ENCODE data around the gene CLIC5.

The CLIC5 gene

GRCh38 chr6:45959534-45960145 is 56.0 kb downstream of the CLIC5 start:
- peak; percentile 81 for DNase-seq

DNA sequence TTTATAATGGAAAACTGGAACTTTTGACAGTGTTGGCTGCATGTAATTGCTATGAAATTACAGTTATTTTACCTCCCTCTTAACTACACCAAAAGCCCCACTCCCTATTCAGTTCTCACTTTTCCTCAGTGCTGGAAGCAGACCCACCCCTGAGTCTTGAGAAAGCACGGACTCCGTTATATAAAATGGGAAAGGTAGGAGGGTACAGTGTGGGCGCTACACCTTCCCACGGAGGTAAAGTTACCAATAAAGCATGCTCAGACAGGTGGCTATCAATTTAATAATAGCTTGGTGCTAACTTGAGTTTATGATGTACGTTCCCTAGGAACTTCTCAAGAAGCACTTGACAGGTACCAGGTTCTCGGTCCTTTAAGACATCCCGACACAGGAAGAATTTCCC is 59.0 kb downstream of the CLIC5 start:
- DNase-seq = no peak

DNA sequence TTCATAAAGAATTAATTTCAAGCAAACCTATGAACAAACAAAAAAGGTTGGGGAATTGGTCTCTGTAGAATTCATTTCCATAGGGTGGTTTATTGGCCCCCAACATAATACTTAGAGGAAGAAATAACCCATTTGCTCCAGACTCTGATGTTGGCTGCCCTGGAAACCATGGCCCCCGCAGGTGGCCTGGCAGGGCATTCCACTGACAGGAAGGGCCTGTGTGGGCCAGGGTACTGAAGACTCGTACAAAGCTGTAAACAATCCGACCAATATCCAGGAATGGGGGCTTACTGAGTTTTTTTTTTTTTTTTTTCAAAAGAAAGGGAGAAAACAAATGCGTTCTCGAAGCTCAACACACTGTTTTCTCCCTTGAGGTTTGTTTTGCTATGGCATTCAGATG is 59.5 kb downstream of the CLIC5 start:
- DNase-seq = no peak

GRCh38 chr6:45955597-45955996 is 60.1 kb downstream of the CLIC5 start:
- DNase-seq = no peak

DNA sequence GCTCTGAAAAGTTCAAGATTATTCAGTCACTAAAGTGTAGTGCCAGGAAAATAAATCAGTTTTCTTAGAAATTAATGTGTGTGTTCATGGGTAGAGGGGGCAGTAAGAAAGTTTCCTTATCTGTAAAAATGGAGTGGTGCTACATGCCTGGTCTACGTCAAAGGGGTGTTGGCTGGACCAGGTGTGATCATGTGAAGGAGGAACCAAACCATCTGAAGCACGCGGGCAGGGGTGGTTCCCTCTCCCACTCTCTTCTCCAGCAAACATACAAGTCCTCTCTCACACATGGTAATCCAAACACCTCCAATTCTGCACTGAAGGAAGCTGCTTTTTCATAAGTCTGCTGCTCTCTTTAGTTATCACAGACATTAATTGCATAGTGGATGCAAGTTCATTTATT is 63.1 kb downstream of the CLIC5 start:
- DNase-seq = no peak

DNA sequence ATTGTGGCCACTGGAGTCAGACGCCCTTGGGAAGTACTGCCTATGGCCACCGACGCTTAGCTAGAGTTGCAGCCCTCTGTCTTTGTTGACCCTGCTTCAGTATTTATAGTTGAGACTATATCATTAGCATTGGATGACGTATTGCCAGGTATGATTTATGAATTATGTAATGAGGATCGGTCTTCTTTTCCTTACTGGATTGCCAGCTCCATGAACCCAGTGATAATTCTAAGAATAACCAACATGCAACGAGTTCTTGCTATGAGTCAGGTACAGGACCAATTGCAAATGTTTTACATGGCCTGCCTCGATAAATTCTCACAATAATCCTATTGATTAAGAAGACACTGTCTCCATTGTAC is 63.5 kb downstream of the CLIC5 start:
- DNase-seq = no peak

- DNase-seq = no peak
Observed at GRCh38 chr6:45951321-45952167, 64.1 kb downstream of the CLIC5 start.

- DNase-seq = no peak
Observed at GRCh38 chr6:45949256-45949655, 66.4 kb downstream of the CLIC5 start.

DNA sequence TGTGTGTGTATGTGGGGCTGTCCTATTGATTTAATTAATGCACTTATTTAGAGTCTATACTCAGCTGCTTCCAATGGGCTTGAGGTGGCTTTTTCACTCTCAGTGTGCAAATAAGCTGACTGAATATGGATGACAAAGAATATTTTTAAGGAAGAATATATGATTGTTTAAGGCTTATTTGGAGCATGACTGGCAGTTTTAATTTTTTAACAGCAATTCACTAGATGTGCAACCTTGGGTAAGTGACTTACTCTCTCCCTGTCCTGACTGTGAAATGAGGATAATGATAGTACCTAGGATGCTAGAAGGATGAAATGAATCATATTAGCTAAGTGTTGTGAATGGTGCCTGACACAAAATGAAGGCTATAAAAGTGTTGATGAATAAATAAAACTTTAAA is 67.9 kb downstream of the CLIC5 start:
- DNase-seq = no peak

- DNase-seq = no peak
Observed at GRCh38 chr6:45946887-45947286, 68.8 kb downstream of the CLIC5 start.

- DNase-seq = peak; percentile 25
Observed at GRCh38 chr6:45946352-45946751, 69.3 kb downstream of the CLIC5 start.

DNA sequence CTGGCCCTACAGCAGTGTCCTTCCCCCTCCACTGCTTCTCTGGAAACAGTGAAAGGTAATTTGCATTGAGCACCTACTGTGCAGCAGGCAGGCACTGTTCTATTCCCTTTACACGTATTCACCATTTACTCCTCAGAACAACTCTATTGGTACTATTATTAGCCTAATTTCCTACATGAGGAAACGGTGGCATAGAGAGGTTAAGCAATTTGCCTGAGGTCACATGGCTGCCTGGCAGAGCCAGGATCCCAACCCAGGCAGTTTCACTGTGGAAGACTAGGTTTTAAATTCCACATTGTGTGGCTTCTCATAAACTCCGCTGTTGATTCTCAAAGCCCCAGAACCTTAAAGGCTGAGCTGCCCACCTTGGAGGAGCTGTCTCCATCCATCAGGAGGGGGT is 72.7 kb downstream of the CLIC5 start:
- no peak for DNase-seq

DNA sequence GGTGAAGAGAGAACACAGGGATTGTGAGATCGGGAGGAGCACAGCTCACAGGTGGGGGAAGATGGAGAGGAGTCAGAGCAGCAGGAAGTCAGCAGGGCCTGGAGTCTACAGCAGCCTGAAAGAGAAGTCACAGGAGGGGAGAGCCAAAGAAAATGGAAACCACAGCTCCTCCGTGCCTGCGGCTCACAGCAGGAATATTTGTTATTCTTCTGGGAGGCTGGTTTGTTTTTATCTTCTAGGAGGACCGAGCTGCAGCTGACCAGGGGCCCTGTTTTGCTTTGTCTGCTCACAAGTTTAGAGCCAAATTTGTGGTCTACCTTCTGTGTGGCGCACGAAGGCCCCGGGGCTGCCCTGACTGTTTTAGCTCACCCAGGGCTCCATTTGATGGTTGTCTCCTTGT is 81.8 kb downstream of the CLIC5 start:
- no peak for DNase-seq

DNA sequence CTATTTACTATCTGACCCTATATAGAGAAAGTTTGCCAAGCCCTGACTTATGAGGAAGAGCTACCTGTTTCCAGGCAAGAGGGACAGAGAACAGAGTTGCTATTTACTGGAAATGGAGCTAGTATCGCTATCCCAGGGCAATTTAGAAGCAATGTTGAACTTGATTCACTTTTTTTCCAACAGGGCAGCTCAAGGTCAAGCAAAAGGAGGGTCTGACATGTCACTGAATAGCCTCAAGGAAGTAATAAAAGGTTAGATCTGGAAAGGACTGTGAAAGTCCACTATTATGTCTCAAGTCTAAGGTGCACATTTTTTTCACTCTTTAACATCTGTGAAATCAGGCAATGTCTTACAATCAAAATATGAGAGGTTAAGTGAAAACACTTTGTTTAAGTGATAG is 84.4 kb downstream of the CLIC5 start:
- DNase-seq = no peak

GRCh38 chr6:45930420-45931040 is 85.1 kb downstream of the CLIC5 start:
- DNase-seq = peak; percentile 78

- DNase-seq = no peak
Observed at GRCh38 chr6:45929421-45930361, 86.0 kb downstream of the CLIC5 start.

DNA sequence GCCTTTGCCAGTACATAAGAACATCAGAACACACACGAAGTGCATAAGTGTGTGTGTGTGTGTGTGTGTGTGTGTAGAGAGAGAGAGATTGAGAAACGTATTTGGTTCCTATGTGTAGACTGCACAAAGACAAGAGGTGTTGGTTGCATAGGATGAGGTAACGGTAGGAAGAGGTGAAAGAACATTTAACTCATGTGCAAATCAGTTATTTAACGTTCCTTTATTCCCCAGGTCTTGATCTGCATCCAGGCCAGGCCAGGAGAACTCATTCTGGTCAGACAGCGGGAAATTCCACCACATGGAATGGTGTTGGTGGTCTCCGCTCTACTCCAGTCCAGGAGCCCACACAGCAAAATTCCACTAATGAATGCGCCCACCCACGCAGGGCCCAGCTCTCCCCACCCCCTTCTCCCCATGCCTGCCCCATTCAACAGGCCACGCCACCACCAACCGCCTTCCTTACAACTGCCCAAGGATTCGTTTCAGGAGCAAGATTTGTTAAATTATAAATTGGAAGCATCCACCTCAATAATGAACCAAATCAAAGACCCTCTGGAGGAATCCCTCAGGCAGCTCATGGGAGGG is 86.8 kb downstream of the CLIC5 start:
- DNase-seq = no peak

GRCh38 chr6:45927421-45928320 is 88.0 kb downstream of the CLIC5 start:
- no peak for DNase-seq

GRCh38 chr6:45926423-45926822 is 89.2 kb downstream of the CLIC5 start:
- DNase-seq = peak; percentile 14

DNA sequence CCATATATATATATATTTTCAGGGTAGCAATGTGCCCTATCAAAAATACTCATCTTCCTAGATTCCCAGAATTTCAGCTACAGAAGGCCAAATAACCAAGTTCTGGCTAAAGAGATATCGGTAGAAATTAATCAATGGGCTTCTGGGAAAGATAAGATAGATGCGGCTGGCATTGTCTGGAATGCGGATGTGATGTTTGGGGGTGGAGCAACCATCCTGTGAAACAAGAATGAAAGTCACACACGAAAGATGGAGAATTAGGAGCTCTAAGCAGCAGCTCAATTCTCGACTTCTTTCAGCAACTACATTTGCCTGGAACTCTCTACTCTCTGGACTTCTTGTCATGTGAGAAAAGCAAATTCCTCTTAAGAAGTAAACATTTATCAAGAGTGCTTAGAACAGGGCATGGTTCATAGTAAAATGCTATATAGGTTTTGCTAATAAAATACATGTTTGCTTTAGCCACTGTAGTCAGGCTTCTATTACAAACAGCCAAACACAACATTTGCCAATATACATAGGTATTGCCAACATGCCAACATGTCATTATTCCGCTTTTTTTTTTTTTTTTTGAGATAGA is 90.8 kb downstream of the CLIC5 start:
- DNase-seq = no peak

DNA sequence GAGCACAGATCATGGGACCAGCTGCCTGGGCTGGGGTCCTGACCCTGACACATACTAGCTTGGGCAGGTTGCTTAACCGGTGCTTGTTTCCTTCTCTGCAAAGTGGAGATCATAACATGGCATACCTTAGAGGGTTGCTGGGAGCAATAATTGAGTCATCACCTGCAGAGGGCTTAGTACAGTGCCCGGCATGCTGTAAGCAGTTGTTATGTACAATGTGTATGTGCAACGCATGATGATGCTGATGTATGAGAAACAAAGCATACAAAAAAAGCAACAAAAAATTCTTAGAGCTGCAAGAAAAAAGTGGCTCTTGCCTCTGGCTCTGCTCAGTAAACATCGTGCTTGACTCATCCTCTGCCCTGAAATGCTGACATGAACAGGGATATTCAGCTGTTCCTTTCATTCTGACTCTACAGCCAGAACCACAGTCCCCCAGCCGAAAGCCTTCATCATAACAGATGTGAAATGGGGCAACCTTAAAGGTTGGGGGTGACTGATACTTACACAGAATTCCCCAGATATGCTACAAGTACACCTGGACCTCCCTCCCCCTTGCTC is 91.7 kb downstream of the CLIC5 start:
- no peak for DNase-seq
